CD1c-positive myeloid dendritic cell (primary cell): ENCODE measurements around the gene NR1H2.

Source experiments
- DNase-seq: peaks from one replicate; pipeline ENCODE4 v3.0.0-alpha.2; 2016; ENCODE audit errors: extremely low spot score

The NR1H2 gene

GRCh38 chr19:50422397-50423278 is 46.4 kb downstream of the NR1H2 start:
- no peak for DNase-seq

GRCh38 chr19:50423279-50424113 is 47.2 kb downstream of the NR1H2 start:
- DNase-seq: no peak

- DNase-seq: no peak
Observed at GRCh38 chr19:50425581-50425980, 49.3 kb downstream of the NR1H2 start.

- no peak for DNase-seq
Observed at GRCh38 chr19:50427318-50427925, 51.2 kb downstream of the NR1H2 start.

- peak; percentile 95 for DNase-seq
Observed at GRCh38 chr19:50427997-50428425, 51.8 kb downstream of the NR1H2 start.

GRCh38 chr19:50428772-50429463 is 52.7 kb downstream of the NR1H2 start:
- no peak for DNase-seq

- DNase-seq: peak; percentile 6
Observed at GRCh38 chr19:50430888-50431342, 54.7 kb downstream of the NR1H2 start.

GRCh38 chr19:50431343-50432220 is 55.3 kb downstream of the NR1H2 start:
- DNase-seq: peak; percentile 90

GRCh38 chr19:50432221-50433028 is 56.2 kb downstream of the NR1H2 start, which contains the start of gene MYBPC2:
MYBPC2 (plus strand) TSS chr19:50432892; CDS start chr19:50432954, 62 bp downstream.
- DNase-seq: peak; percentile 31
